Activated CD8-positive, alpha-beta memory T cell treated with anti-CD3 and anti-CD28 coated beads, Interleukin-2, amount 50 U/mL, for 4 hours (primary cell): ENCODE data around the gene CNN3.

Experiments
- DNase-seq: peaks from one replicate; pipeline ENCODE4 v3.0.0-alpha.2; 2020

CNN3 gene

DNA sequence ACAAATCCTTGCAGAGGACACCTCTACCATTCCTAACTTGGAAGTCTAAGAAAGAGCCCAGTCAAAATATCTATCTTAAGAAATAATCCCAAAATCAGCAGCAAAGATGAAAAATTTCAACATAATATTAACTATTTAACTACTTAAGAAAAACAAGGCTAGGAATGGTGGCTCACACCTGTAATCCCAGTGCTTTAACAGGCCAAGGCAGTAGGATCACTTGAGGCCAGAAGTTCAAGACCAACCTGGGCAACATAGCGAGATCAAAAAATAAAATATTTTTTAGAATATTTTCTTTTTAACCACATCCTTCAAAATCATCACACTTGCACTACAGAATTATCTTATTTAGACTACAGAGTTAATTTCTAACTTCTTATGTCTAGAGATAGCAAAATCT, 4.9 kb downstream of the CNN3 start:
- no peak for DNase-seq

DNA sequence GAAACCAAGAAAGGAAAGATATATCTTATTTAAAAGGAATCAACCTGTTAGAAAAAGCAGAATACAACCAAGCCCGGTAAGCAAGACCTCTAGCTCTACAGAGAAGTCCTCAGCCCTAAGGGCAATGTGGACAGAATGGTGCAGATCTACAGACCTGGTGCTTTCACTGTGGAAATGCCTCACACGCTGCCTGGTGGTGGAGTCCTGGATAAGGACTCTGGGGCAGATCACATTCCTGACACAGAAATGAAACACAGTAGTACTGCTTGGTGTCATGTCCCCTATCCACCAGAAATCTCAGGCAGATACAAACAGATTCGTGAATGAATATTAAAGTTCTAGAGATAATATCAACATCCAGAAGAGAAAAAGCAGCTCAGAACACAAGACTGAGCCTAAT, 6.8 kb downstream of the CNN3 start:
- DNase-seq: no peak

DNA sequence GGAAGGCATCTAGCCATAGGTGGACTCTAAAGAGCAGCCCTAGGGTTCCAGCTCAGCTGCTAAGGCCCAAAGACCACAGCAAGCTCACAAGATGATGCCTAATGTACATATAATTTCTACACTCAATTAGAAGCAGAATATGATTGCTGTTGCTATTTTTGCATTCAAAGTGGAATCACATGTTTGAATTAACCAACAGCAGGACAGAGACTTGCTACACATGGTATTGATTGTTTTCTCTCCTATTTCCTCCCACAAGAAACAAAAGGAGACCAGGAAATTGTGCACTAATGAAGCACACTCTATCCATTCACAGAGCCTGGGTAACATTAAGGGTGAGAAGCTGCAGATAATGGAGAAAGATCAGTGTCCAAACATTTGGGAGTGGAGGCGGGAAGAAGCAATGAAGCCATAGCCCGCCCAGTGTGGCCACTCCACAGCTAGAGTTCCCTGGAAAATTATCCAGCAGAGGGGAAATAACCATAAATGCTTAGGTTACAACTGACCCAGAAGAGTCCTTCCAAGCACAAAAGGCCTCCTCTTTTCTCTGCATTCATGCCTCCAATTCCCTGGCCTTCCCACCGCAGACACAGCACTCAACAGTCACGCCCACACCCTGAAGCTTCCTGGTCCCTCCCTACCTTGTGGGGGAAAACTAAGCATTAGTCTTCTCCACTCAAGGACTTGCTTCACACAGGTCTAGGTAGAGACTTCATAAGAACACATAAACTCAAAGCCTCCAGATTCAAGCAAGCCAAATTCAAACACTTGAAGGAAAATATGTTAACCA, 7.5 kb downstream of the CNN3 start:
- DNase-seq: no peak

DNA sequence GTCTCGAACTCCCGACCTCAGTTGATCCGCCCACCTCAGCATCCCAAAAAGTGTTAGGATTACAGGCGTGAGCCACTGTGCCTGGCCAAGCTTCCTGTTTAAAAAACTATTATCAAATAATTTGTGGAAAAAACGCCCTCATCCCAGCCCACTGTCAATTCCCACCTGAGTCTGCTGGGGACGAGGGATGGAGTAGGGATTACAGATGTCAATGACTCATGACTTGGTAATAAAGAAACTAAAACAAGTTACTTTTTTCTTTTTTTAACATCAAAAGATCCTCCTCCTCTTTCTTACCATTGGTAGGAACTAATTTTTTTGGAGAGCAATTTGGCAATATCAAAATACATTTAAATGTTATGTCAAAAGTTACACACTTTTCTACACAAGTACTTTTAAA, 9.7 kb downstream of the CNN3 start:
- no peak for DNase-seq

DNA sequence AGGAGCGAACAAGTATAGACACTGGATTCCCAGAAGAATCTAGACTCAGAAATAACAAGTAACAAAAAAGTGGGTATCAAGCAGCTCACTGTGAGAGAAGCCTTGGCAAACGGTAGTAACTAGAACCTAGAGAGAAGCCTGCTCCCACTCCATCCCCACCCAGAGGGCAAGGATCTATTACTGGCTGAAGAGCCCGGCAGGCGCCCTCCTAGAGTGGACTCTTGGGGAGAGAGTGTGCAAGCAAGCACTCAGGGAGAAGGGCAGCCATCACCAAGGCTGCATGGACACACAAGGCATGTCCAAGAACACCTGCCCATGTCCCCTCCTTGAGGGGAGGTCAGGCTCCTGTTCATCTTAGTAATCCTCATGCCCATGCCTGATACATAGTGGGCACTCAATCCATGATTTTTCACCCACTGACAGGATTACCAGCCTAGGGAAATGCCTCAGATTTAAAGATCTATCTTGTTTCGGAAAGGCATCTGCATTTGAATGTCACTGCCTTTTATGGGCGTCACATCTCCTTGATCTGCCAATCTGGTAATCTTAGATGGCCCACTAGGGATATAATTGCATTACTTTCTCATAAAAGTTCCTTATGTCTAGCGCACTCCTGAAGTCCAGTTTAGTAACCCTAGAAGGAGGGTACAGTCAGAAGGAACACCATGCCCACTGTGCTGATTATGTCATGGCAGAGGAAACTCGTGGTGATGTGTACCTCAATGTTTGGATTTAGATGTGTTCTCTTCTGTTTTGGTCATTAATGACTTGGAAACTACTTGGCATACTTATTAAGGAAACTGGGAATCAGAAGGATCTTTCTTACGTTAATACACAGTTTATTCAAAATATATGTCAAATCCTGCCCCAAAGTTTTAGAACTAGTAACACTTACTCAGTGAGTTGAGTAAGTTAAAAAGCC, 14.4 kb downstream of the CNN3 start:
- DNase-seq: no peak

DNA sequence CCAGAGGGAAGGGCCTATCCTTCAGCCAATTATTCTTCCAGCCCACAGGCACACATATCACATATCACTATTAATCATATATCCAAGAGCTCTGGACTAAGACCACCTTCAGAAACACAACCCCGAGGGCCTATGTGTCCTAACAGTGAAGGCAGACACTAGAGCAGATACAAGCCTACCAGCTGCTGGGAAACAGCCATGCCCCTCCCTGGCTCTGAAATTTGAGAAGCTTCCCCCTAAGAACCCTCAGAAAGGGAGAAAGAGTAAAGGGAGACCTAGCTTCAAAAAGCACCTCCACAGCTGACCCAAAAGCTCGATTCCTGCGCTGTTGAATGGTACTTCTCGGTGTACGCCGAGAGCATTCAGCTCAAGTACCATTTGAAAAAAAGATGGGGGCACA, 17.4 kb downstream of the CNN3 start:
- DNase-seq: no peak

DNA sequence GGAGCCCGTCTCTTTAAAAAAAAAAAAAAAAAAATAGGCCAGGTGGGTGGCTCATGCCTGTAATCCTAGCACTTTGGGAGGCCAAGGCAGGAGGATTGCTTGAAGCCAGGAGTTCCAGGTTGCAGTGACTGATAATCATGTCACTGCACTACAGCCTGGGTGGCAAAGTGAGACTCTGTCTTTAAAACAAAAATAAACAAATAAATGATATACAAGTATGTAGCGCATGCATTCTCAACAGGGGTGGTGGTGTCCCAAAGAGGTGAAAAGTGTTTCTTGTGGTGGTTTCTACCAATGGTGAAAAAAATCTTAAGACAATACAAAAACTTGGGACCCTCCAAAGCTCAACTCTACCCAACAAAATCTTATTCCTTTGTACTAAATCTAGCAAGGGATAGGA, 17.9 kb downstream of the CNN3 start:
- no peak for DNase-seq

DNA sequence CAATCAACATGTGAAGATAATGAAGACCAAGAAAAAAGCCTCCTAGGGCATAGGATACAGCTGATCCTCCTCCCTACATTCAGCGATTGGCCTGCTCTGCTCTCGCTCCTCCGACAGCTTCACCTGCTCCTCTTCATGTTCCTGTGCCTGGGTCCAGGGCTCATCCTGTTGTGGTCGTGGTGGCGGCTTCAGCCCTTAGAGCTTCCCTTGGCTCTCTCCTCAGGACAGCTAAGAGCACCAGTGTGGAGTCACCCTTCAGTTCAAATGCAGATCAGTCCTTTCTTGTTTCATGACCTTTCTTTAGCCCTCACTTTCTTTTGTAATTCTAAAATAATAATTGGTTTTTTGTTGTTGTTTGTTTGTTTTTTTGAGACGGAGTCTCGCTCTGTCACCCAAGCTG, 18.7 kb downstream of the CNN3 start:
- no peak for DNase-seq

DNA sequence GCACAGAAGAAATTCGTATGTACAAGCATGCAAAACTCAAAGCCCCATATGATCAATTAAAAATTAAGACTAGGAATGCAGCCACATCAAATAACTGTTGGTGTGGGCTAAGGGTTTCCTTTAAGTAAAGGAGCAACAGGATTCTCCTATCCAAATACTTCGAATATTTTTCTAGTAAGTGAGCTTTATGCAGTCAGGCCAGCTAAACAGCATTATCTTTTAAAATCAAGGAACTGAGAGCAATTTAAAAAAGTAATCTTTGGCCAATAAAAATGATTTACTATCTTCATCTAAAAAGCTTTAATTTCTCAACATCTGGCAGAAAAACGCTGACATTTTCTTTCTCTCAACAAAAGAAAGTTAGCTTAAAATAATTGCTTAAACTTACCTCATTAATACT, 19.8 kb downstream of the CNN3 start:
- DNase-seq: no peak

DNA sequence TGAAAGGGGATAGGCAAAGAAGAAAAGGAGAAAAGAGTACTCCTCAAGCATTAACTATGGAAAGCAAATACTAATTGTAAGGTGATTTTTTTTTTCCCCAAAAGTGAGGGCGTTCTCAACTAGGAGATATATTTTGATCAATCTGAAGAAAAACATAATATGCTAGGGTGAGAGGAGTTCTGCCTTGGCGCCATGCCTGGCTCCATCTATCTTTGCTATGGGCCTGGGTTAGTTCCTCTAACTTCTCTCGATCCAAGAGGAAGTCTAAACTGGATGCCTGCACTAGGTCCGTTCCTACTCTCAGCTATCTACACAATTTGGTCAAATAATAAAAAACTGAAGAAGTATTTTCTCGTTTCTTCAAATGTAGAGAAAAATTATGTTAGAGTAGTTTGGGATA, 20.5 kb downstream of the CNN3 start:
- DNase-seq: no peak

DNA sequence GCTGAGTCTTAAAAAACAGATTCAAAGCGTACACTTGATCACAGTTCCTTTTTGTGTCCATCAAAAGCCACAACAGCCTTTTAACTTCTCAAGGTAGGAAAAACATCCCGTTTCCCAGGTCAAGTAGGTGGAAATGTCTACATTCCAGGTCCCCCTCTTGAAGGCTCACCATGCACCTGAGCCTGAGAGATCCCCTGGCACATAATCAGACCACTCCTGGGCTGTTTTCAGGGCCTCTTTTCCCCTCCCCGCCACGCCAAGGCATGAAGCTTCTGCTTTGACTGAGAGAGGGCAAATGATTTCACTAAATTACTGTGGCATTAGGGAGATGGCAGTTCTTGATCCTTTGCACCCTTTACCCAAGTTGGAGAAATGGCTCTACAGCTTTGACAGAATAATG, 21.7 kb downstream of the CNN3 start:
- no peak for DNase-seq

DNA sequence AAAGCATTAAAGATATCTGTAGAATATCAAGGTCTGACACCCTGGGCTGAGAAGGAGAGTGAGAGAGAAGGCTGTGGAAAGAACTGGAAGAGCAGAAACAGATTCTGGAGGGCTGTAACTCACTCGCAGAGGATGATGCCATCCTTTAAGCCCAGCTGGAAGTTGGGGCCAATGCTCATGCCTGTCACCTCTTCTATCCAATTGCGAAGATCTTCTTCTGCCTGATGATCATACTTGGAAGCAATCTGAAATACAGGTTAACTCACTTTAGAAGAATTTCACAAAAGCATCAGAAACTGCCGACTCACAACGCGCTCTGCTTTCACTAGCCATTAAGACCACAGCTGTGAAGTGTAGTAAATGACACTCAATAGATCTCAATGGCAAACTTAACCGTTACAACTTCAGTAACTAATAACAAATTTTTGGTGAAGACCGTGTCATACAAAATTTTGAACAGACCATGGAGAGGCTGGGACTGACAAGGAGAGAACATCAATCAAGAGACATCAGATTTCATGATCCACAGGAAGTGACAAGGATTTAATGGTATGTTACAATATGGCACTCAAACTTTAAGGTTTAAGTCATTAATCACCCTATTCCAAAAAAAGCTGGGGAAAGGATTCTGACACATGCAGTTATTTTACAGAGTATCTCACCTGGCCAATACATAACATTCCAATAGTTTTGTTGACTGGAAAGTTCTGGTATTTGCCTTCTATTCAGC, 23.5 kb downstream of the CNN3 start:
- no peak for DNase-seq

DNA sequence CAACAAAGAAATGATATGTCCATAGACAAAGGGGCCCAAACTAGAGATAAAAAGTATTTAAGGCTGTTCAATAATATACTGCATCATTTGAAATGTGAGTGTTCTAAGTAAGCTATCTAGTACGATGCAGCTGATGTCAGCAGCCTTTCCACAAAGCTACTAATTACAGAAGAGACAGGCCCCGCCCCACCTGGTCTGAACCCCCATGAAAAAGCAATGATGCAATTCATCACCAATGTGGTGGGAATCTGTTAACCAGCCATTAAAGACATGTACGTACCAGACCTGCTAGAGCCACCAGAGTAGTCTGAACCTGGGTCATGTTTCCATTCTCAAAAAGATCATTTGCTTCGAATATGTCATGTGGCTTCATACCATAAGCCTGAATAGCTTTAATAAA, 25.1 kb downstream of the CNN3 start:
- DNase-seq: no peak

DNA sequence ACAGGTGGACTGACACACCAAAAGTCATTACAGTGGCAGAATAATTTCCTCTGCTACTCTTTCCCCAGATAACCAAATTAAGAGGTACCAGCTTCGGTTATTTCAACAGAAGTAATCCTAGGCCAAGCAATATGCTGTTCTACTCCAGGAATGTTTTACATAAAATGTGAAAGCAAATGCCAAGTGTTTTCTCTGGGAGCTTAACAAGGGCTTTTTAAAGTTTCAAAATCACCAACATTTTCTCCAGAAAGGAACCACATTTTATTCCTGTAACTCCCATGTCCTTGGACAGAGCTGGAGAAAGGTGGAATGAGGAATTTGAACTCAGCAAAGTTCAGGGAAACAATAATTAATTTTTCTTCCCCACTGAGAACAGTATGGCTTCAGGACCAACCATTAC, 27.2 kb downstream of the CNN3 start:
- no peak for DNase-seq

DNA sequence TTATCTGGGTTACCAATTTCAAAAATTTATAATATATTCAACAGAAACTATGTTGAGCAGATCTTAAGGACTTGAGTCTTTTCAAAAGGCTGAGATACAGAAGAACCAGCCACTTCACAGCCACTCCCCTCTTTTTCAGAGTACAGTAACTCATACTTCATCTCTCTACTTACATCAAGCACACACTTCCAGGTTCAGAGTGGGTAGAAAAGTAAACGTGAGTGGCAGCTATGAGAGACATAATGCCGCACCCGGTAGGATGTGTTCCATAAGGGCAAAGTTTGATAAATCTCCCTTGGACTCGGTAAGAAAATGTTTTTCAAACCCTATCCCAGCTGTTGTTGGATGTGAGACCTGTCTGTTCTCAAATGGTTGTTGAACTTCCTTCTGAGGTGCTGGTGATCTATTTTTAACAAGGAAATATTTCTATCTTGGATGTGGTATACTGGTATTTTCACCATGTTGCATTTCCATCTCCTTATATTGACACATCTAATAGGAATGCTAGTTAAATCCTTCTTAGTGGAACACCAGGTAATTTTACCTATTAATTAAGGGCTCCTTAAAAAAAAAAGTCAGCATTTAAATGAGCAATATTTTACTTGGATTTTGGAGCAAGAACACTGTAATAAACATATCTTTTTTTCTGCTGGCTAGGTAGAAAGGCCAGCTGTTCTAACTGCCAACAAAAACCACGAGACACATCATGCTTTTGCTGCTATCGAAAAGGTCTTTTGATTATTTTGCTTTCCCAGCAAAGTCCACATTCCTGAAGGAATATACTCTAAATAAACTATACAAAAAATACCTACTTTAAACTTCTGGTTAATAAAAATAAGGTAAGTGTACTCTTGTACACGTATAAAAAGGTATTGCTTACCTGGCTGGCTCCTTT, 28.2 kb downstream of the CNN3 start:
- DNase-seq: no peak

DNA sequence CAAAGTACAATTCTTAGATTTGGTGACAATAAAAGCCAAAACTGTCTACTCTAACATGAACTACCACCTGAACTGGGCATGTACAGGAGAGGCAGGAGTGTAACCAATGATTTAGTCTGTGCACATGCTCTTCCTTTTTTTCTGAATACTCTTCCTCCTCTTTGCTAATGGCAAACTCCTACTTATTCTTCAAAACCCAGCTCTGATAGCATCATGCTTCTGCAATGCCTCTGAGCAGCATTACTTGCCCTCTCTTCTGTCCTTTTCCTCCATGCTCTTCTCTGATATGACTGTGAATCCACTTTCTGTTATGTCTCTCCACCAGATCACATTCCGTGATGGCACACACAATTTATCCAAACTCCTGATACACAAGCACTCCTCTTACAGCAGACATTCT, 31.4 kb downstream of the CNN3 start:
- DNase-seq: no peak

DNA sequence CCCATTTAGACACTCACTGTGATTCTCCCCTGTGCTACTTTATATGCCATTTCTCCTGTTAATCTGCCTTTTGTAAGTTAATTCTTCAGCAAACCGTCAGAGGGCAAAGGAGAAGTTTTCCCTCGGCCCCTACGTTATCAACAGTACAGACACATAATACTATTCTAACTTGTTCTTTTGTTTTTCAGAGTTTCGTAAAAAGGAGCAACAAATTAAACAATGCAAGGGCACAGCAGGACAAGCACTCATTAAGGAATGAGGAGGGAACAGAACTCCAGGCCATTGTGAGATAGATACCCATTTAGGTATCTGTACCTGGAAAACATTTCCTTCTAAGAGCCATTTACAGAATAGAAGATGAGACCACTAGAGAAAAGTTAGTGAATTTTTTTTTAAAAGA, 32.3 kb downstream of the CNN3 start:
- no peak for DNase-seq

DNA sequence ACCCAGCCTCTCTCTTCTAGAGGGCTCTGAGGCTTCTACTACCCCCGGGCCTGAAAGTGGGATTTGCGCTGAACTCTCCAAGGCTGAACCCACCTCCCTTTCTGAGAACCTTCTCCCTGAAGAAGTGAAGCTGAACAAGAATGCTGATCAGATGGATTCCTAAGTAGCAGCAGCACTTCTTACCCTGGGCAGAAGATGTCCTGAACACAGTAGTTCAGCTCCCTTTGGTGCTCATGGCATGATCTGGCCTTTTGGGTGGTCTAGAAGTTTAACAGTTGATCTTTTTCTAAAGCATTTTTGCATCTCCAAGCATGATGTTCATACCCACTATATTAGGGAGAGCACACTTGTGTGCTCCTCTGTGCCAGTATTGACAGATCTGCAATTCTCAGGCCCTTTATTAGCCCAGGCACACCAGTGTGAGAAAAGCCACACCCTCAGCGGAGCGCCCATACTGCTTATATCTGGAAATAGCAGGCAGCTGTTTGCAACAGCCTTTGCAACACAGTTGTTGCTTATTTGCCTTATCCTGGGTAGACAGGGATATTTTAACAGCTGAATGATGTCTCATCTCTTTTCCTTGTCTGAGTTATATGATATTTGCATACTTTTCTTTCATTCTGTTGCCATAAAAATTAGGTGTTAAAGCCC, 34.2 kb downstream of the CNN3 start:
- DNase-seq: no peak

DNA sequence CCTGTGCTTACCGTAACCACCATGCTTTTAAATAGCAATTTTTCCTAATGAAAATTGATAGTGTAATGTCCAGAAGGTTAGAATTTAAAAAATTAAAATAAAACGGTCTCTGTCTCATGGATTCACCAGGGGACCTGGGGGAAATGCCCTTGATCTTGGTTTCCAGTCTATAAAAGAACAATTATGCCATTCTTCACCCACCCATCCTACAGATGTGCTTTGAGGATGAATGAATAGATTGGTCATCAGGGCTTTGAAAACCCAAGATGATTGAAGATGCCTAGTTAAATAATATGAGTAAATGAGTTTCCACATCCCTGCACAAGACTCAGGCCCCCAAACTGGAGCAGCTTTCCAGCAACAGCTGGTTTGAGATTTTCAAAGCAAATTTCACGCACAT, 38.7 kb downstream of the CNN3 start:
- no peak for DNase-seq

DNA sequence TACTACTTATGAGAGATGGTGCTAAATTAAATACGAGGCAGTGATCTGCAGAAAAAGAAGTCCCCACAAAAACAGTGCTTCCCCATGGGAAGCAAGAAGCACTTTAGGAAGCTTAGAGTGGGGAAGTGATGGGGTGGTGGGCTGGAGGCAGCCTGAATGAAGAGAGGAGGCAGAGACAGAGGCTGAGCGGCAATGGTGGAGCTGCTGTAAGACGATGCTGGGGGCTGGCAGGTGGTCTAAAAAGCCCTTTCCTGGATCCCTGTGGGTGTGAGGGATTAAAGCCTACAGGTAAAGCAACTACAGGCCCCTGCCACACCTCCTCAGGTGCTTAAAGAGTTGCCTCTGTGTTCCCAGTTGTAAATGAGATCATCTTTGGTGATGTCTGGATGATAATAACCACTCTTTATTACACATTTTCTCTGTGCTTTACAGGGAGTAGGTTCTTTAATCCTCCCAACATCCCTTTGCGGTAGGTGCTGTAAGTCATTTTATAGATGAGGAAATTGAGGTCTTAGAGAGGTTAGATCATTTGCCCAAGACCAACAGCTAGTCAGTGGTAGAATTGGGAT, 39.2 kb downstream of the CNN3 start:
- no peak for DNase-seq

DNA sequence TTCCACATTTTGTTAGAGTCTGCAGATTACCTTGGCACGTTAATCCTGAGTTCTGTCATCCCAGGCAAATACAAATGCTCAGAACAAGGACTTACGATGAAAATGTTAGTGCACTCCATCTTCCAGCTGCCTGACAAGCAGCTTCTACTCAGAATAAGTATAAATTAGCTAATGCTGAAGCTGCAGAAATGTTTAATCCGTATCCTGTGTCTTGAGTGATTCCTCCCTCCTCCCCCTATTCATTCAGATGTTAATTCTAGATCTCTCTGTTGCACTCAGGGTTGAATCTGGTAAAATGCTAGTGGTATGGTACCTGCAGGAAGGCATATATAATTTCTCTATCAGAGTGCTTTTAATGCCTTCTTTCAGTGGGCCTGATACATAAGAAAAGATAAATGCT, 39.8 kb downstream of the CNN3 start:
- no peak for DNase-seq

DNA sequence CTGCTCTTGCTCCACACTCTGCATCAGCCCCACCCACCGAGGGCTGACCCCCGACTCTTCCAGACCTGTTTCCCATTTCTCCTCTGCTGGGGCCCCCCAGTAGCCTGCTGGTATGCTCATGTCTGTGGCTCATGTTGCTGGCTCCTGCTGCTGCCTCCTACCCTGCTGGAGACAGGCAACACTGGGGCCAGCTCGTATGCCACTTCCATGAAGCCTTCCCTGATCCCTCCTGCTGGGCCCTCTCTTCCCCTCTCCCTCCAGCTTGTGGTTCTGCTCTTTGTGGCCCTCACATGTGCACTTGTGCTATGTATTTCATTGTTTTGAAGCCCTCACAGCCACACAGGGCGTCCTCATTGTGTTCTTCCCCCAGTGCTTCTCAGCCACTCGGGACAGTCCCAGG, 40.5 kb downstream of the CNN3 start:
- no peak for DNase-seq
